Breast epithelium (tissue), 4 donors: Measurements from ENCODE around the gene MBOAT2. TPM values are rescaled to one million over a fixed set of nuclear protein-coding genes. Genes with fewer than 3 reads are reported as not detected.

ENCODE experiments used
- DNase-seq, 2 donors: peaks; one replicate each; pipeline ENCODE4 v3.0.0-alpha.2; 2019; ENCODE audit warnings: low spot score in 2 of 2
- H3K27ac ChIP-seq, 2 donors: fragments of 200-600 bp; sonication (generic) in 1 of 2; one replicate each; pipeline ENCODE4 v1.5.1; 2016 to 2019; ENCODE audit warnings: mild to moderate bottlenecking in 1 of 2
- H3K27me3 ChIP-seq, 2 donors: fragments of 200-600 bp; sonication (generic) in 1 of 2; one replicate each; pipeline versions ENCODE4 v1.5.1 to v1.6.0; 2017 to 2019; ENCODE audit warnings: control low read depth in 1 of 2, mild to moderate bottlenecking in 1 of 2
- H3K36me3 ChIP-seq: fragments of 200-600 bp; one replicate; pipeline ENCODE4 v1.5.1; 2019
- H3K4me1 ChIP-seq, 2 donors: fragments of 200-600 bp; sonication (generic); one replicate each; pipeline ENCODE4 v1.5.1; 2016 to 2019; ENCODE audit warnings: control low read depth in 1 of 2
- H3K4me3 ChIP-seq, 3 donors: fragments of 200-600 bp; sonication (generic); 1 replicate in 2 of 3; 2 replicates in 1 of 3; pipeline ENCODE4 v1.5.1; 2016 to 2019; ENCODE audit warnings: mild to moderate bottlenecking in 3 of 3, moderate library complexity in 2 of 3
- H3K9me3 ChIP-seq, 2 donors: fragments of 200-600 bp; sonication (generic) in 1 of 2; one replicate each; pipeline ENCODE4 v1.5.1; 2016 to 2019; ENCODE audit warnings: control low read depth in 1 of 2
- CTCF ChIP-seq, 3 donors: fragments of 450-650 bp; IDR thresholded peaks; one replicate each; pipeline ENCODE4 v1.5.1; 2016 to 2017; ENCODE audit warnings: antibody characterized with exemption in 3 of 3, mild to moderate bottlenecking in 3 of 3, moderate library complexity in 3 of 3
- POLR2A ChIP-seq: fragments of 450-650 bp; IDR thresholded peaks from one replicate; pipeline ENCODE4 v1.6.1; 2016; ENCODE audit warnings: antibody characterized with exemption, mild to moderate bottlenecking, moderate library complexity
- POLR2AphosphoS5 ChIP-seq, 3 donors: sonication (generic); formaldehyde crosslinking; IDR thresholded peaks; one replicate each; pipeline ENCODE4 v1.6.1; 2017; ENCODE audit warnings: antibody characterized with exemption in 3 of 3
- intact Hi-C: fragments of 100-400 bp; cut with DNase I; formaldehyde crosslinking; loops from one replicate; pipeline ENCODE4 v1.15.1; 2023; ENCODE audit warnings: low total_unique reads
- total RNA-seq, 3 donors: library from RNA; depleted of rRNA; stranded (reverse); fragments of >200 nt; gene quantifications; one replicate each; pipeline ENCODE4 v1.1.0, GENCODE V29; 2016

Gene MBOAT2
- total RNA-seq, 3 donors from 2014 or later = 6.4 to 41.0 (median 23.6) TPM

- Histone ChIP-seq H3K27me3 (no peaks in the 10 kb centered on the region), H3K4me3 (no peak overlapping the region), H3K9me3 (no peaks in the 10 kb centered on the region), H3K27ac (no peak overlapping the region), H3K4me1 (no peaks in the 10 kb centered on the region), H3K36me3 (no peaks in the 10 kb centered on the region)
- no peak for TF ChIP-seq POLR2AphosphoS5 (IDR thresholded peaks at IDR 0.05)
- no peak for TF ChIP-seq CTCF (IDR thresholded peaks at IDR 0.05)
- no peak for TF ChIP-seq POLR2A
- intact Hi-C loops = no loop called here
- no peak for DNase-seq
These were observed 117.3 kb downstream of the MBOAT2 start for GRCh38 chr2:8886202-8886518.

GRCh38 chr2:8885449-8886201, 117.9 kb downstream of the MBOAT2 start:
- DNase-seq = no peak
- TF ChIP-seq CTCF (IDR thresholded peaks at IDR 0.05) (no peak), POLR2AphosphoS5 (IDR thresholded peaks at IDR 0.05) (no peak), POLR2A (no peak)
- Histone ChIP-seq H3K9me3 (no peaks in the 10 kb centered on the region), H3K27ac (no peak overlapping the region), H3K27me3 (no peaks in the 10 kb centered on the region), H3K36me3 (no peaks in the 10 kb centered on the region), H3K4me3 (no peak overlapping the region), H3K4me1 (no peaks in the 10 kb centered on the region)
- intact Hi-C loops = no loop called here

- H3K4me1 ChIP-seq = no peaks in the 10 kb centered on the region
- no peaks in the 10 kb centered on the region for H3K36me3 ChIP-seq
- H3K4me3 ChIP-seq = no peak overlapping the region
- TF ChIP-seq POLR2AphosphoS5 (IDR thresholded peaks at IDR 0.05) = no peak
- no peak for TF ChIP-seq CTCF (IDR thresholded peaks at IDR 0.05)
- TF ChIP-seq POLR2A = no peak
- intact Hi-C loops = no loop called here
- DNase-seq = no peak
- H3K27me3 ChIP-seq = no peaks in the 10 kb centered on the region
- H3K9me3 ChIP-seq = no peaks in the 10 kb centered on the region
- no peak overlapping the region for H3K27ac ChIP-seq
These were observed 118.7 kb downstream of the MBOAT2 start for GRCh38 chr2:8884812-8885211.

- H3K27me3 ChIP-seq = no peaks in the 10 kb centered on the region
- no peaks in the 10 kb centered on the region for H3K36me3 ChIP-seq
- no peak overlapping the region for H3K27ac ChIP-seq
- DNase-seq = no peak
- no peak for TF ChIP-seq CTCF (IDR thresholded peaks at IDR 0.05)
- TF ChIP-seq POLR2A = no peak
- no peak for TF ChIP-seq POLR2AphosphoS5 (IDR thresholded peaks at IDR 0.05)
- H3K9me3 ChIP-seq = no peaks in the 10 kb centered on the region
- H3K4me1 ChIP-seq = no peaks in the 10 kb centered on the region
- intact Hi-C loops = no loop called here
- no peak overlapping the region for H3K4me3 ChIP-seq
These were observed 121.4 kb downstream of the MBOAT2 start for GRCh38 chr2:8882094-8882493.

GRCh38 chr2:8877894-8878293, 125.6 kb downstream of the MBOAT2 start:
- Histone ChIP-seq H3K36me3 (no peaks in the 10 kb centered on the region), H3K9me3 (no peaks in the 10 kb centered on the region), H3K4me3 (no peak overlapping the region), H3K27ac (no peak overlapping the region), H3K4me1 (no peaks in the 10 kb centered on the region), H3K27me3 (no peaks in the 10 kb centered on the region)
- DNase-seq = no peak
- intact Hi-C loops = no loop called here
- no peak for TF ChIP-seq POLR2A
- no peak for TF ChIP-seq CTCF (IDR thresholded peaks at IDR 0.05)
- no peak for TF ChIP-seq POLR2AphosphoS5 (IDR thresholded peaks at IDR 0.05)
